ENCODE data around the gene FAM219A. TPM values are rescaled to one million over a fixed set of nuclear protein-coding genes. Genes with fewer than 3 reads are reported as not detected.

FAM219A gene
- total RNA-seq, 1 experiment from 2014 or later = 20.6 TPM

- TF ChIP-seq E2F4 (CRISPR knock-in tag; IDR thresholded peaks at IDR 0.05; ENCODE audit: borderline replicate concordance, low read depth) = no peak
- TF ChIP-seq OVOL2 (CRISPR knock-in tag; IDR thresholded peaks at IDR 0.05; ENCODE audit: borderline replicate concordance) = no peak
- TF ChIP-seq ZNF317 (CRISPR knock-in tag; IDR thresholded peaks at IDR 0.05; ENCODE audit: borderline replicate concordance, low read depth) = no peak
- no peak for TF ChIP-seq JAZF1 (CRISPR knock-in tag; IDR thresholded peaks at IDR 0.05)
- no peak for TF ChIP-seq SMAD3 (CRISPR knock-in tag; IDR thresholded peaks at IDR 0.05; ENCODE audit: borderline replicate concordance)
- TF ChIP-seq ZNF263 (CRISPR knock-in tag; IDR thresholded peaks at IDR 0.05; ENCODE audit: low read depth) = no peak
- TF ChIP-seq ZNF423 (CRISPR knock-in tag; IDR thresholded peaks at IDR 0.05) = no peak
Observed at GRCh38 chr9:34374339-34374738, 84.0 kb downstream of the FAM219A start (continued).

GRCh38 chr9:34373749-34374148 is 84.6 kb downstream of the FAM219A start:
- DNase-seq (ENCODE audit: low spot score) (no peak), ATAC-seq (no peak)
- no peak overlapping the region for H3K27ac Mint-ChIP-seq
- ChIA-PET POLR2A (interaction anchor here (1.1 kb wide), 1 partner anchor 39 kb away, joined by 4 read pairs; no protein-coding TSS in a partner anchor), CTCF (interaction anchor here (1.0 to 4.8 kb wide), 2 partner anchors 30 to 117 kb away, joined by 4 to 33 read pairs; no protein-coding TSS in a partner anchor)
- H3K4me3 Mint-ChIP-seq = no peak overlapping the region
- H3K27me3 Mint-ChIP-seq (ENCODE audit: low read depth) = peaks cover 9% of the 10 kb centered on the region
- peaks cover 24% of the 10 kb centered on the region for H3K4me1 Mint-ChIP-seq
- TF ChIP-seq NFE2L1 (CRISPR knock-in tag; IDR thresholded peaks at IDR 0.05) (no peak), AFF4 (CRISPR knock-in tag; IDR thresholded peaks at IDR 0.05; ENCODE audit: borderline replicate concordance) (no peak), ZNF396 (CRISPR knock-in tag; IDR thresholded peaks at IDR 0.05; ENCODE audit: borderline replicate concordance) (no peak), JUN (CRISPR knock-in tag; IDR thresholded peaks at IDR 0.05) (no peak), GTF2I (CRISPR knock-in tag; conservative IDR thresholded peaks at IDR 0.05) (no peak), MYBL2 (CRISPR knock-in tag; IDR thresholded peaks at IDR 0.05) (no peak), NFATC4 (CRISPR knock-in tag; IDR thresholded peaks at IDR 0.05) (no peak)
- peaks cover 4% of the 10 kb centered on the region for H3K9me3 Mint-ChIP-seq
- peaks cover 22% of the 10 kb centered on the region for H3K36me3 Mint-ChIP-seq

GRCh38 chr9:34372467-34373011 is 85.8 kb downstream of the FAM219A start:
- DNase-seq (ENCODE audit: low spot score) (peak; percentile 60), ATAC-seq (no peak)
- Mint-ChIP-seq H3K4me1 (peaks cover 24% of the 10 kb centered on the region), H3K27me3 (ENCODE audit: low read depth) (no peaks in the 10 kb centered on the region; the same call in 1 of the 2 replicates), H3K4me3 (no peak overlapping the region), H3K36me3 (peaks cover 33% of the 10 kb centered on the region), H3K9me3 (peaks cover 14% of the 10 kb centered on the region), H3K27ac (no peak overlapping the region)
- CTCF ChIA-PET = interaction anchor here (0.5 to 1.7 kb wide), 8 partner anchors 8 to 559 kb away, joined by 3 to 6 read pairs (median 3); no protein-coding TSS in a partner anchor
- TF ChIP-seq MLX (CRISPR knock-in tag; IDR thresholded peaks at IDR 0.05) = no peak
- TF ChIP-seq FOXP1 (CRISPR knock-in tag; IDR thresholded peaks at IDR 0.05; ENCODE audit: borderline replicate concordance) = 0 out of 2 replicates have a peak, but pooled peaks have one; percentile 18
- POLR2A ChIA-PET = no interaction called here
